ENCODE data around the gene SIRT5.

Gene SIRT5

DNA sequence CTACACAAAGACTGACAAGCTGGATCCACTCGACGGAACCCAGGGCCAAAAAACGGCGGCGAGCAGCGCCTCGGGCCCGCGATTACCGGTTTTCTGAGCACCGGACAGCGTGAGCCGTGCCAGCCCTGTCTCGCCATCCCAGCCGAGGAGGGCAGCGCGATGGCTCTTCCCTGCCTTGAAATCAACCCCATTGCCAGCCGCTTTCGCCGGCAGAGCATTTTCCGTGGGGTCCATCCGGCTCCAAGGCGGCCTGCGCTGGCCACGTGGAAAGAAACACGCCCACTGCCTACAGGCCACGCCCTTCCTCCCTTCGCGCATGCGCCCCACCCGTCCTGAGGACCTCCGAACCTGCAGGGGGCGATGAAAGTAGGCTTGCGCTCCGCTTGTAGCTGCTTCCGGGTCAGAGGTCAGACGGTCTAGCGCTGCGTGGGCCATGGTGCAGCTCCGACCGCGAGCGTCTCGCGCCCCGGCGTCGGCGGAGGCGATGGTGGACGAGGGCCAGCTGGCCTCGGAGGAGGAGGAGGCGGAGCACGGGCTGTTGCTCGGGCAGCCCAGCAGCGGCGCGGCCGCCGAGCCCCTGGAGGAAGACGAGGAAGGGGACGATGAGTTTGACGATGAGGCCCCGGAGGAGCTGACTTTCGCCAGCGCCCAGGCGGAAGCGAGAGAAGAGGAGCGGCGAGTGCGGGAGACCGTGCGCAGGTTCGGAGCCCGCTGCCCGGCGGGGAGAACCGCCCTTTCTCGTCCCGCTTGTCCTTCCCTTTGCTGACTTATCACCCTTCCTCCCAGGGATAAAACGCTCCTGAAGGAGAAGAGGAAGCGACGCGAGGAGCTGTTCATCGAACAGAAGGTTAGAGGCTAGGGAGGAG, 40.8 kb downstream of the SIRT5 start, which contains the start of gene NOL7:
TSS of gene NOL7 (plus strand) at position 410 of the 866 bp plus-strand sequence. CDS start at position 434, 24 bp downstream.
- TF ChIP-seq SIN3A (IDR thresholded peaks at IDR 0.05; ENCODE audit: borderline replicate concordance, insufficient read depth, low read length) (peak; percentile 99), FOXP2 (optimal IDR thresholded peaks at IDR 0.05; ENCODE audit: borderline replicate concordance, extremely low read depth, extremely low read length, insufficient read depth) (peak; percentile 98), POLR2AphosphoS5 (IDR thresholded peaks at IDR 0.05; ENCODE audit: low read depth, low read length) (peak; percentile 93), TAF1 (IDR thresholded peaks at IDR 0.05; ENCODE audit: borderline replicate concordance, insufficient read depth, low read length) (peak; percentile 98)
- TF ChIP-seq, protein P1, sequence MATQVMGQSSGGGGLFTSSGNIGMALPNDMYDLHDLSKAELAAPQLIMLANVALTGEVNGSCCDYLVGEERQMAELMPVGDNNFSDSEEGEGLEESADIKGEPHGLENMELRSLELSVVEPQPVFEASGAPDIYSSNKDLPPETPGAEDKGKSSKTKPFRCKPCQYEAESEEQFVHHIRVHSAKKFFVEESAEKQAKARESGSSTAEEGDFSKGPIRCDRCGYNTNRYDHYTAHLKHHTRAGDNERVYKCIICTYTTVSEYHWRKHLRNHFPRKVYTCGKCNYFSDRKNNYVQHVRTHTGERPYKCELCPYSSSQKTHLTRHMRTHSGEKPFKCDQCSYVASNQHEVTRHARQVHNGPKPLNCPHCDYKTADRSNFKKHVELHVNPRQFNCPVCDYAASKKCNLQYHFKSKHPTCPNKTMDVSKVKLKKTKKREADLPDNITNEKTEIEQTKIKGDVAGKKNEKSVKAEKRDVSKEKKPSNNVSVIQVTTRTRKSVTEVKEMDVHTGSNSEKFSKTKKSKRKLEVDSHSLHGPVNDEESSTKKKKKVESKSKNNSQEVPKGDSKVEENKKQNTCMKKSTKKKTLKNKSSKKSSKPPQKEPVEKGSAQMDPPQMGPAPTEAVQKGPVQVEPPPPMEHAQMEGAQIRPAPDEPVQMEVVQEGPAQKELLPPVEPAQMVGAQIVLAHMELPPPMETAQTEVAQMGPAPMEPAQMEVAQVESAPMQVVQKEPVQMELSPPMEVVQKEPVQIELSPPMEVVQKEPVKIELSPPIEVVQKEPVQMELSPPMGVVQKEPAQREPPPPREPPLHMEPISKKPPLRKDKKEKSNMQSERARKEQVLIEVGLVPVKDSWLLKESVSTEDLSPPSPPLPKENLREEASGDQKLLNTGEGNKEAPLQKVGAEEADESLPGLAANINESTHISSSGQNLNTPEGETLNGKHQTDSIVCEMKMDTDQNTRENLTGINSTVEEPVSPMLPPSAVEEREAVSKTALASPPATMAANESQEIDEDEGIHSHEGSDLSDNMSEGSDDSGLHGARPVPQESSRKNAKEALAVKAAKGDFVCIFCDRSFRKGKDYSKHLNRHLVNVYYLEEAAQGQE (IDR thresholded peaks at IDR 0.05; ENCODE audit: insufficient read depth in 1 of 2, low read depth in 2 of 2, low read length in 2 of 2): peak; percentile 26 to 47; a peak in 1 of 4 replicates

DNA sequence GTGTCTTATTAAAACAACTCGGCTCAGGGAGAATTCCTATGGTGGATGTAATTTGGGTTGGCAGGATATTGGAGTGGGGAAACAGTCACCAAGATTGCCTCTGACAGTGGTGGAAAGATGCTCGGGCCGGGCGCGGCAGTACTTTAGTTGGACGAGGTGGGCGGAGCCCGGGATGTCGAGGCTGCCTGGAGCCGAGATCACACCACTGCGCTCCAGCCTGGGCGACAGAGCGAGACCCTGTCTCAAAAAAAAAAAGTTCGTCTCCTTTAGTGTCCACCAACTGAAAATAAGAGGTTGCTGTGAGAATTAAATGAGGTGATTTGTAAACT, 41.4 kb downstream of the SIRT5 start:
- TF ChIP-seq TAF1 (IDR thresholded peaks at IDR 0.05; ENCODE audit: borderline replicate concordance, insufficient read depth, low read length) (no peak), FOXP2 (optimal IDR thresholded peaks at IDR 0.05; ENCODE audit: borderline replicate concordance, extremely low read depth, extremely low read length, insufficient read depth) (no peak)

DNA sequence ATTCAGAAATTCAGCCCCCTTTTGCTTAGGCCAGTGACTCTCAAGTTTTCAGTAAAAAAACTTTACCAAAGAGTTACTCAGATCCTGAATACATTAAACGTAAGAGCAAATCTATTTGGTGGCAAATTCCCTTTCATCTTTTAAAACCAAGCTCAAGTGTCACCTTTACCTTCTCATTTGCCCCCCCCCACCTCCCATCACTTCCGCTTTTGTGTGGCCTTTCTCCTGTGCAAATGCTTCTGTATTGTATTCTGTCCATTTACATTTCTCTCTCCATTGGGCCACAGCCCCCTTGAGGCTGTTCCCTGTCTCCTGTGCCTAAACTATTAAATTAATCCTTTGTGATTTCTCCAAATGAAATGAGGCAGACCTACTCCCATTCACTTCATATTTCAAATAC, 42.7 kb downstream of the SIRT5 start:
- TF ChIP-seq FOXP2 (optimal IDR thresholded peaks at IDR 0.05; ENCODE audit: borderline replicate concordance, extremely low read depth, extremely low read length, insufficient read depth): no peak
- TF ChIP-seq TAF1 (IDR thresholded peaks at IDR 0.05; ENCODE audit: borderline replicate concordance, insufficient read depth, low read length): no peak
- TF ChIP-seq SIN3A (IDR thresholded peaks at IDR 0.05; ENCODE audit: borderline replicate concordance, insufficient read depth, low read length): no peak
- TF ChIP-seq POLR2AphosphoS5 (IDR thresholded peaks at IDR 0.05; ENCODE audit: low read depth, low read length): no peak
- TF ChIP-seq, protein P1 (IDR thresholded peaks at IDR 0.05; ENCODE audit: insufficient read depth in 1 of 2, low read depth in 2 of 2, low read length in 2 of 2): no peak

DNA sequence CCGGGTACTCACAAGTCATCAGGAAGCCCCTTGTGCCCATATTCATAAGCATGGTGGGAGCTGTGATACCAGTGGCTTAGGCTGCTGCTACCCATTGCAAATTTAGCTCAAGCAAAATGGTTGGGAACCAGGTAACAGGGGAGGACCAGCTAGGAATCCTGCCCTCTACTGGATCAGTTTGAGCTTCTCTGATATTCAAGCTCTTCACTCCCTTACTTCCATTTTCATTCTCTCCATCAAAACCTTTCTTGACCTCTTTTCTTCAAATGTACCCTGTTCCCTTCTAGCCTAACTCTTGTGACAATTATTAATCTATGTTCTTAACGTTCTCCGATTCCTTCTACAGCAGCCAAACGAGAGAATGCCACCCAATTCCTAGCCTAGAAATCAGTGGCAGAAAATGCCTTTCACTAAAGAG, 50.5 kb downstream of the SIRT5 start:
- TF ChIP-seq SIN3A (IDR thresholded peaks at IDR 0.05; ENCODE audit: borderline replicate concordance, insufficient read depth, low read length): no peak
- no peak for TF ChIP-seq FOXP2 (optimal IDR thresholded peaks at IDR 0.05; ENCODE audit: borderline replicate concordance, extremely low read depth, extremely low read length, insufficient read depth)
- peak; percentile 30; the same call in 1 of the 2 replicates for TF ChIP-seq POLR2AphosphoS5 (IDR thresholded peaks at IDR 0.05; ENCODE audit: low read depth, low read length)
- no peak for TF ChIP-seq TAF1 (IDR thresholded peaks at IDR 0.05; ENCODE audit: borderline replicate concordance, insufficient read depth, low read length)
- TF ChIP-seq, protein P1 (IDR thresholded peaks at IDR 0.05; ENCODE audit: insufficient read depth in 1 of 2, low read depth in 2 of 2, low read length in 2 of 2): no peak

DNA sequence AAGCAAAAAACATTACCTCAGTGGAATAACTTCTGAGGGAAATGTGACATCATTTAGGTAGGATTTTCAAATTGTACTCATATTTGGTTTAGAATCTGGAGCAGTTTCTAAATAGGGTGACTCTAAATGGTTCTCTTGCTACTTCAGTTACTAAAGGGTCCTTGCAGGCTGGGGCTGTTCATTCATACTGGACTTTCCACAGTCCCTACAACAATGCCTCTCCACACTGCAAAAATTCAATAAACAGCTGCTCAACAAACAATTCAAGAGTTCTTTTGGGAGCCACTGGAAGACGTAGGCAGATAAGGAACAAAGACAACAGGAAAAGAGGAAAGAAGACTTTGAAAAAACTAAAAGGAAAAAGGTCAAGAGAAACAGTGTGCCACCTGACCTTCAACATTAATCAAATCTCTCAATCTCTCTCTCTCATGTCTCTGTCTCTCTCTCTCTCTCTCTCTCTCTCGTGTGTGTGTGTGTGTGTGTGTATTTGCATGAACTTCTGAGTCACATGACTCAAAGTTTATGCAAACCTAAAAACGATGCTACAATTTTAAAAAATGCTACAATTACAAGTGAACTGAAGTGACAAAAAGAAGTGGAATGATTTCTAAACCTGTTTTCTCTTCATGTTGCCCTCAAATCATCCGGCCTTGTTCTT, 55.2 kb downstream of the SIRT5 start:
- TF ChIP-seq FOXP2 (optimal IDR thresholded peaks at IDR 0.05; ENCODE audit: borderline replicate concordance, extremely low read depth, extremely low read length, insufficient read depth) (no peak), POLR2AphosphoS5 (IDR thresholded peaks at IDR 0.05; ENCODE audit: low read depth, low read length) (no peak), TAF1 (IDR thresholded peaks at IDR 0.05; ENCODE audit: borderline replicate concordance, insufficient read depth, low read length) (no peak), SIN3A (IDR thresholded peaks at IDR 0.05; ENCODE audit: borderline replicate concordance, insufficient read depth, low read length) (no peak)
- TF ChIP-seq, protein P1 (IDR thresholded peaks at IDR 0.05; ENCODE audit: insufficient read depth in 1 of 2, low read depth in 2 of 2, low read length in 2 of 2): no peak
